HG03103 (cell line): ENCODE data around the gene GOLGA6D.
"Not testable (repeated sequence)": the region's sequence is repeated elsewhere in the genome, so short reads cannot be mapped to it uniquely, and the experiment has no call there.

Experiments
- ATAC-seq: cut with Tn5 transposase; IDR thresholded peaks from one replicate; pipeline ENCODE4 v1.9.1; 2021; ENCODE audit warnings: low read depth; ENCODE audit not compliant: unreplicated experiment

The GOLGA6D gene

DNA sequence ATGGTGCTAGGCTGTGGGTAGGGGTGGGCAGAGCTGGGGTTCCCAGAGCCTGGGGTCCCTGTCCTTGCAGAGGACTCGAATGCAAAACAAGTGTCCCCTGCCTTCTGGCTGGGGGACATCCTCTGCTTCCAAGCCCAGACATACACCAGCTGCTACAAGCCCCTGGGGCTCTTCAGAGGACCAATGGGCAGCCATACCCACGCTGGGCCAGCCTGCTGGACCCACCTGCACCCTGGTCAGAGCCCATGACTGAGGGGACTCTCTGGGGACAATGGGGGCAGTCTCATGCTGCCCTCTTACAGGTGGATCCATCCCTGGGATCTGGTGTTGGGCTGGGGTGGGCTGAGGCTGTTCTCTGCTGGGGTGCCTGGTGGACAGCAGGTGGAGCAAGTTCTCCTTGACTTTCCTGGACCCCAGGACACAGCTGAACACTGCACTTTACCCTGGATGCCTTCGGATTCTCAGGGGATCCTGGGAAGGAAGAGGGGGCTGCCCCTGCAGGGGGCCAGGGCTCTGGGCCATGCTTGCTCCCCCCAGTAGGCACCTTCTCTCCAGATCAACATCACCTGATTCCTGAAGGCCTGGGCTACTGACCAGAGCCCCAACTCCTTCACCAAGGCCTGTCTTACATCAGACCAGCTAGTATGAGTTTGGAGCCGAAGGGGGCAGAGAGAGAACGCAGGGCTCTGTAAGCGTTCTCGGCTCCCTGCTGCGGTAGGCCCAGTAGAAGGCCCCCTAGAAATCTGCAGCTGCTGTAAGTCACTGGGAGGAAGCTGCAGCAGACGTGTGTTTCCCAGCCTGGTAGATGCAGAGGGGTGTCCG lies 46.1 kb downstream of the GOLGA6D start:
- ATAC-seq: no peak

DNA sequence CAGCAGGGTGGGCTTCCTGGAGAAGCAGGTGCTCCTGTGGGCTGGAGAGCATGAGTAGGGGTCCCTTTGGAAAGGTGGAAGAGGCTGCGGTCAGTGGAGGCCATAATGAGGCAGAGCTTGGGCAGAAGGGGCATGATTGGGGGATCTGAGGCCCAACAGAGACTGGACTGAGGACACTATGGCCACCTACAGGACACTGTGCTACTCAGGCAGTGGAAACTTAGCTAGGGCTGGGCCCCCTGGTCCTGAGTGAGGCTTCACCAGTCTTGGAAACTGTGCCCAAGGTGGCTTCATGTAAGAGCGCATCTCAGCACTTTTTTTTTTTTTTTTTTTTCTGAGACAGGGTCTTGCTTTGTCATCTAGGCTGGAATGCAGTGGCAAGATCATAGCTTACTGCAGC lies 46.9 kb downstream of the GOLGA6D start:
- ATAC-seq: no peak

DNA sequence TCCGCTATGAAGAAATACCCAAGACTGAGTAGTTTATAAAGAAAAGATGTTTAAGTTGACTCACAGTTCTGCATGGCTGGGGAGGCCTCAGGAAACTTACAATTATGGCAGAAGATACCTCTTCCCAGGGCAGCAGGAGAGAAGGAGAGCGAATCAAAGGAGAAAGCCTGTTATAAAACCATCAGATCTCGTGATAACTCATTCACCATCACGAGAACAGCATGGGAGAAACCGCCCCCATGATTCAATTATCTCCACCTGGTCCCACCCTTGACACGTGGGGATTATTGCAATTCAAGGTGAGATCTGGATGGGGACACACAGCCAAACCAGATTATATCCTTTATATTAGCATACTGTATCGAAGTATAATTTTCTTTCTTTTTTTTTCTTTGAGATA lies 49.5 kb downstream of the GOLGA6D start:
- not testable (repeated sequence) for ATAC-seq

DNA sequence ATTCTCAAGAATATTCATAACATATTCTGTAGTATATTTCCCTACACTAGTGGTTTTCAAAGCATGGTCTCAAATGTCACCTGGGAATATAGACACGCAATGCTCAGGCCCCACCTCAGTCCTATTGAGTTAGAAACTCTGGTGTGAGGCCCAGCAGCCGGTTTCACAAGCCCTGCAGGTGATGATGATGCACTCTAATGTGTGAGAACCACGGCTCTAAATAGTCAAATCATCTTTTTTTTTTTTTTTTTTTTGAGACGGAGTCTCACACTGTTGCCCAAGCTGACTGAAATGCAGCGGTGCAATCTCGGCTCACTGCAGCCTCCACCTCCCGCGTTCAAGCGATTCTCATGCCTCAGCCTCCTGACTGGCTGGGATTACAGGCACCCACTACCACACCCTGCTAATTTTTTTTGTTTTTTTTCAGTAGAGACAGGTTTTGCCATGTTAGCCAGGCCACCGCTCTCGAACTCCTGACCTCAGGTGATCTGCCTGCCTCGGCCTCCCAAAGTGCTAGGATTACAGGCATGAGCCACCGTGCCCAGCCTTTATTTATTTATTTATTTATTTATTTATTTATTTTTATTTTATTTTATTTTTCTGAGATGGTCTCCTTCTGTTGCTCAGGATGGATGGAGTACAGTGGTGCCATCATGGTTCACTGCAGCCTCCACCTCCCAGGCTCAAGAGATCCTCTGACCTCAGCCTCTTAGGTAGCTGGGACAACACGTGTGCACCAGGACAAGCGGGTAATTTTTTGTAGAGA lies 51.2 kb downstream of the GOLGA6D start:
- not testable (repeated sequence) for ATAC-seq

GRCh38 chr15:75335313-75335704 lies 52.7 kb downstream of the GOLGA6D start:
- no peak for ATAC-seq

DNA sequence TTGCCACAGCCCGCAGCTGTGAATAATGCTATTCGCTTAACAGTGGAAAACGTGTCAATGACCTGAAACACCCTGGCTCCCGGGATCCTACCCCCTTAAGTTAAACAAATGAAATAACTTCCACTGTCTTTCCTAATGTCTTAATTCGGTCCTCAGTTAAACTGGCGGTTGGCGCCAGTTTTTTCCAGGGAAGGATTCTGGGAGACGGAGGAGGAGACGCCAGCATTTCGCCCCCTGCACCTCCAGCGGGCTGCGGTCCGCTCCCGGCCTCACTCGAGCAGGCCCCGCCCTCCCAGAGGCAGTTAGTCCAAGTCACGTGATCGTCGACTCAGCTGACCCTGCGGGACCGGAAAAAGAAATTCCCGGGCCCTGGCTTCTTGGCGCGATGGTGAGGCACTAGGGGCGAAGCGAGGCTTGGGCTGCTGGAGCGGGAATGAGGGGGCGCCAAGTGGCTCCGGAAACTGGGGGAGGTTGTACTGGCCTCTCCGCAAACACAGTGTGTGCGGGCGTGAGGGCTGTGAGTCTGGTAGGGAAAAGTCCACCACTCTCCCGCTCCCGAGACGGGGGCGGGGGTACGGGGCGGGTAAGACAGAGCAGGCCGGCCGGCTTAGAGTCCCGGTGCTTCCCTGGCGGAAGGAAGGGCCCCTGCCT lies 53.2 kb downstream of the GOLGA6D start, which contains the start of gene COMMD4:
Gene COMMD4 (plus strand): TSS at position 359 of the 651 bp plus-strand sequence. CDS start 27 bp downstream, at position 386.
- peak; percentile 65 for ATAC-seq

- ATAC-seq: no peak
These were observed 56.1 kb downstream of the GOLGA6D start for GRCh38 chr15:75338661-75339240.

DNA sequence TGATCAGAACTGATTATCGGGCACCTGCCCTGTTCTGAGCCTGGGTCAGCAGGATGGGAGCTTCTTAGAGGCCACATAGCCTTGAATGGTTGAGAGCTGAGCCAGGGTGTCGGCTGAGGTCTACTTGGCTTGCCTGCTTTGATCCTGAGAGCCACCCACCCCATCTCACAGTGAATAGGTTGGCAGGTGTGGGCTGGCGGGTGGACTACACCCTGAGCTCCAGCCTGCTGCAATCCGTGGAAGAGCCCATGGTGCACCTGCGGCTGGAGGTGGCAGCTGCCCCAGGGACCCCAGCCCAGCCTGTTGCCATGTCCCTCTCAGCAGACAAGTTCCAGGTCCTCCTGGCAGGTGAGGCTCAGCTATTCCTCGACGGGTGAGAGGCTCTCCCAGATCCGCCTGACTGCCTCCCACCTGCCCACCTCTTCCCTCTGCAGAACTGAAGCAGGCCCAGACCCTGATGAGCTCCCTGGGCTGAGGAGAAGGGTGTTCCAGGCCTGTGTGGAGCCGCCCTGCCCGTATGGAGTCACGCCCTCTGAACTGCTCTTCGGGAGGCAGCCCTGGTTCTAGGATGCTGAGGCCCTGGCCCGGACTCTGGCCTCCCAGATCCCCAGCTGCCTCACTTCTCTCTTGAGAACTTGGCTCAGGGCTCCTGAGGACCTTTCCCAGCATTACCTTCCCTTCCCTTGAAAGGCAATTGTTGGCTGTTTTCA lies 57.1 kb downstream of the GOLGA6D start:
- no peak for ATAC-seq

GRCh38 chr15:75342221-75342620 lies 59.6 kb downstream of the GOLGA6D start:
- ATAC-seq: no peak

DNA sequence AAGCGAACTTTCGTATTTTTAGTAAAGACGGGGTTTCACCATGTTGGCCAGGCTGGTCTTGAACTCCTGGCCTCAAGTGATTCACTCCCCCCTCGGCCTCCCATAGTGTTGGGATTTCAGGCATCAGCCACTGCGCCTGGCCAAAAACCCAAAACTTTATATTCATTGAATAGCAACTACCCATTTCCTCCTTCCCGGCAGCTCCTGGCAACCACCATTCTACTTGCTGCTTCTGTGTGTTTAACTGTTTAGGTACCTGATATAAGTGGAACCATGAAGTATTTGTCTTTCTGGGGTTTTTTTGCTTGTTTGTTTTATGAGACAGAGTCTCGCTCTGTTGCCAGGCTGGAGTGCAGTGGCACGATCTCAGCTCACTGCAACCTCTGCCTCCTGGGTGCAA lies 61.3 kb downstream of the GOLGA6D start:
- not testable (repeated sequence) for ATAC-seq
